Left forelimb (tissue), 1 donor: Measurements from ENCODE around the gene PRKN.
"Not testable (repeated sequence)": the region's sequence is repeated elsewhere in the genome, so short reads cannot be mapped to it uniquely, and the experiment has no call there.

ENCODE experiments used
- DNase-seq: peaks from one replicate; pipeline ENCODE4 v3.0.0-alpha.2; 2018; ENCODE audit warnings: low spot score

PRKN gene

GRCh38 chr6:162532283-162533008, 195.1 kb downstream of the PRKN start:
- no peak for DNase-seq

DNA sequence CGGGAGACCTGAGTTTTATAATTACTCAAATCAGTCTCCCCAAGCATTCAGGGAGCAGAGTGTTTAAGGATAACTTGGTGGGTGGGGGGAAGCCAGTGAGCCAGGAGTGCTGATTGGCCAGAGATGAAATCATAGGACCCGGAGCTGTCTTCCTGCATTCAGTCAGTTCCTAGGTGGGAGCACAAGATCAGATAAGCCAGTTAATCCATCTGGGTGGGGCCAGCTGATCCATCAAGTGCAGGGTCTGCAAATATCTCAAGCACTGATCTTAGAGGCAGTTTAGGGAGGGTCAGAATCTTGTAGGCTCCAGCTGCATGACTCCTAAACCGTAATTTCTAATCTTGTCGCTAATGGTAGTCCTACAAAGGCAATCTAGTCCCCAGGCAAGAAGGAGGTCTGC, 196.2 kb downstream of the PRKN start:
- not testable (repeated sequence) for DNase-seq

DNA sequence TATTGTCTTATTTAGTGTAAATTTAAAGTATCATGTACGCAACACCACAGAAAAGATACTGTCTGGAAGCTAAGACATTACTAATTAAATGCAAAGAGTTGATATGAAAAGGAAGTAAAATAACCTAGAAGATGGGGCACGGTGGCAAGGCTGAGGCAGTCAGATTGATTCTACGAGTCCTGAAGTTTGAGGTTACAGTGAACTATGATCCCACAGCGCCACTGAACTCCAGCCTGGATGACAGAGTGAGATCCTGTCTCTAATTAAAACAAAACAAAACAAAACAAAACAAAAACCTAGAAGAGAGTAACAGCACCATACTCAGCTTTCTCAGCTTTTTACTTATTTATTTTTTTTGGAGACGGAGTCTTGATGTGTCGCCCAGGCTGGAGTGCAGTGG, 199.0 kb downstream of the PRKN start:
- no peak for DNase-seq

DNA sequence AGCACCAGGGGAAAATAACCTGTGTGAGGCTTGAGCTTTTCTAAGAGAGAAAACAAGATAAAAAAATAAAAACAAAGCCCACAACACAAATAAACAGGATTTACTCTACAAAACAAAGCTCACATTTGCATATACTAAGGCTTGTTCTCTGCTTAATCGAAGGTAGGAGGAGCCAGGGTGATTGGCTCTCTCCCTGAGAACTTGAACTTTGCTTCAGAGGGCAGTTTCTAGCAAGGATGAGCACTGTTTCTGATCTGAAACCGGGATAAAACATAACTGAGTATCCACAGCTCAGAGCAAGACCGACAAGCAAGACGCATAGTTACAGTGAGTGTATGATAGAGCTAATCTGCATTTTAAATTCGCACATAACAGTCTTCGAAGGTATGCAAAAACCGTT, 200.6 kb downstream of the PRKN start:
- DNase-seq = no peak

- DNase-seq = peak; percentile 76
These were observed 202.4 kb downstream of the PRKN start for GRCh38 chr6:162525181-162525580.

- DNase-seq = no peak
These were observed 214.8 kb downstream of the PRKN start for GRCh38 chr6:162512744-162513143.

- no peak for DNase-seq
These were observed 230.2 kb downstream of the PRKN start for GRCh38 chr6:162497389-162497788.

DNA sequence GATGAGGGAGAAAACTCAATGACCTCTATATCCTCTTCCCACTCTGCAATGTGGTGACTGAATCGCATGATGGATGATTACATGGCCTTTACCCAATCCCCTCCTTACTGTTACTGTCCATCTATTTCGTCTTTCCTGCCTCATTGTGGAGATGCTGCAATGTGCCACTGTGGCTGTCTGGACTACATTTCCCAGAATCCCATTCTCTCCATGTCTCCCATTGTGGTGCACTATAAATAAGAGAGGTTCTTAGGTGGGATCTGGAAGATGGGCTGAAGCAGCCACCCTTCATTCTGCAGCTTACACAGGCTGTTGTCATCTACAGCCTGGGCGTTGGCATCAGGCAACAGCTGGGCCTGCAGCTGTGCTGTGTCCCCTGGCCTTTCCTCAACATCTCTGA, 233.6 kb downstream of the PRKN start:
- no peak for DNase-seq

DNA sequence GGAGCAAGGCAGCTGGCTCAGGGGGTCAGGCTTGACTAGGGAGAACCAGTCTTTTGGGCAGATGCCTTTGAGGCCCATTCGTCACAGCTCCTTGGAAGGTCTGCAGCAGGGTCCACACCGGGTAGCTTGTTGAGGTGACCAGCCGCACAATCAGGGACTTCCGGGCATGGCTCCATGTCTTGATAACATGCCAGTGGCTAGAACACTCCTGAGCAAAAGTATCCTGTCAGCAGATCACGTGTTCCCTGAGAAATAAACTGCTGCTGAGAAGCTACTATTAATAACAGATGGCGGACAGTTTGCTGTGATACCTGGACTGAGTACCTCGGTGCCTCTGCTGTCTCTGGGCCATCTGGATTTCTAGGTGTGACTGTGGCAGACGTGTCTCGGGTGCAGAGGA, 235.9 kb downstream of the PRKN start:
- no peak for DNase-seq

- no peak for DNase-seq
These were observed 238.2 kb downstream of the PRKN start for GRCh38 chr6:162489101-162489976.

GRCh38 chr6:162488444-162488843, 239.1 kb downstream of the PRKN start:
- no peak for DNase-seq

DNA sequence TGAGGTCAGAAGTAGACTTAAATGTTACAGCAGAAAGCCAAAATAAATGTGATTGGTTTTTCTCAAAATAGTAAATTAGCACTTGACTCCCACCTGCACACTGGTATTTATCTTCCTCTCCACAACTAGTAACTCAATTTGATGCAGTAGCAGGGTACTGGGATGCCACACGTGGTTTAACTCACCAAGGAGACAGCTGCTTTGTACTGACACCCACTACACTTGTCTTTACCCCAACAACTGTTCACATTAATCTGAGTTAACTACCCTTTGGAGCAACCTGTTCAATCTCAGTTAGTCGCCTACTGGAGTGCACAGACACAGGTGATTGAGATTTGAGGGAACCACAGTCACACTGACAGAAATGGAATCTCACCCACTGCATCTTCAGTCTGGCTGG, 242.1 kb downstream of the PRKN start:
- no peak for DNase-seq

GRCh38 chr6:162481938-162482337, 245.6 kb downstream of the PRKN start:
- no peak for DNase-seq

- DNase-seq = no peak
These were observed 246.2 kb downstream of the PRKN start for GRCh38 chr6:162481320-162481719.

DNA sequence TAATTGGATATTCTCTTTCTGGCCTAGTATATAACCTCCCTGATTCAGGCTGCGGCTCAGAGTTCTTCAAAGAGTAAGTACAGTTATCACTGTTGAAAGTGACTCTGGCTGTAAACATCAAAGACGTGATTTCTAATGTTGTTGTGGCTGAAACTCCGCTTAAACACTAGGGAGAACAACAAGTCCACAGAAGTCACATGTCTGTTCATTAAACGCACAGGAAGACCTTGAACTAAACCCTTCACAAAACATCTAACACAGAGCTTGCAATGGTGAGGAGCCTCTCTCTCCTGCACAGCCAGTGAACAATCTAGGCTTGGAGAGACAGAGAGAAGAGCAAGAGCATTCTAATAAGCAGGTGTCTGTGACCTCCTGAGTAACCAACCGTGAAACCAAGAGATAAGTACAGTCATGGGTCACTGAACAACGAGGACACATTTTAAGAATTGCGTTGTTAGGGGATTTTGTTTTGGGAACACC, 249.3 kb downstream of the PRKN start:
- no peak for DNase-seq

DNA sequence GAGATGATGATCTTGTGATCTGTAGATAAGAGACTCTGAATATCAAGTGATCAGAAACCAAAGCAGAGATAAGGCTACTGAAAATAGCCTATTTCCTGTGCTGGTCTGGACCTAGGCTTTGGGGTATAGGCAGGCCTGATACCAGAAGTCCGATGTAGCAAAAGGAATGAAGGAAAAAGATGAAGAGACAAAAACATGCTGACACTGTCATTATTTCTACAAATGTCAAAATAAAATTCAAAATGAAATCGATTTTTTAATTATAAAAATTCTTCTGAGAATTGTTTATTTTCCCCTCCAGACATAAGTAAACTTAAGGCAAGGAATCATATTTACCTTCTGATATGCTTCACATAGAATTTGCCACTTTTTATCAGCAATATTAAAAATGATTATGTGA, 252.8 kb downstream of the PRKN start:
- no peak for DNase-seq

DNA sequence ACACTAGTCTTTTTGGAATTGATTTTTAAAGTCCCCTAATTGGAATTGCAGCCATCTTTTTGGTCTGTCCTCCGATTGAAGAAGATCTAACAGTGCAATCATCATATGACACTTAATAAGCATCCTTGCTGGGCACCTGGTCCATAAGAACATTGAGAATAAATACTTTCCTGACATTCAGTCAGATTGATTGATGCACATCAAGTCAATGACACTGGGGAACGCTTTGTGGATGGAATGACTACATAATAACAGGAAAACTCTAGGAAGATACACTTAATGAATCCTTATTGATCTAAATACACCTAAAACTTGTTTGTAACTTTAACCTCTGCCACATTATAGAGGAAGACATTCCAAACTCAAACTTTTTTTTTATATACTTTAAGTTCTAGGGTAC, 255.7 kb downstream of the PRKN start:
- DNase-seq = no peak

- no peak for DNase-seq
These were observed 259.2 kb downstream of the PRKN start for GRCh38 chr6:162468326-162468725.

GRCh38 chr6:162467679-162468078, 259.9 kb downstream of the PRKN start:
- no peak for DNase-seq

DNA sequence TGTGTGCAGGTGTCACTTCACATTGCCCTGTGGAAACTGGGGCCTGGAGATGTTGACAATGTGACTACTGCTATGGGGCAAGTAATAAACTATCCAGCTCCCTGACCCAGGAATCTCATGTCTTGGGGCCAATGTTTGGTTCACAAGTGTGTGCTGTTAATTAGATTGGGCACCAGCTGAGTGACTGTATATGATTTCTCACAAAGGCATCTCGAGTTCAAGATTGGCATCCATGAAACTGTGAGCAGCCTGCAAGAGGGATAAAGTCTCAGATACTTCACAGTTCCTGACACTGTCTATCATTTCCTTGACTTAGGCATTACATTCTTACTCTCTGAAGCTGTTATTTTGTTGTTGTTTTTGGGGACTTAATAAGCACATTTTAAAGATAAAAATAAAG, 264.0 kb downstream of the PRKN start:
- no peak for DNase-seq

- DNase-seq = no peak
These were observed 267.6 kb downstream of the PRKN start for GRCh38 chr6:162459985-162460384.

DNA sequence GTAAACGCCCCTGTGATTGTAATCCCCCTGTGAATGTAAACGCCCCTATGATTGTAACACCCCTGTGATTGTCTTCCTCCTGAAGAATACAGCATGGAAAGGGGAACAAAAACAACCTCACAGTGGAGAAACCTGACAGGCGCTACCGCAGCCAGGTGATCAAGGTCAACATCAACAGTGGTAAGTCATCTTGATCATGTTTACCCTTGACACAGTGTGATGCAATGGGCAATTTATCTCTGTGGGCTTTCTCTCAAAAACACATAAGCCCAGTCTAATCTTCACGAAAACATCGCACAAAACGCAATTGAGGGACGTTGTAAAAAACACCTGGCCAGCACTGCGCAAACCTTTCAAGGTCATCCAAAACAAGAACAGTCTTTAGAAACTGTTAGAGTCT, 277.2 kb downstream of the PRKN start:
- no peak for DNase-seq

DNA sequence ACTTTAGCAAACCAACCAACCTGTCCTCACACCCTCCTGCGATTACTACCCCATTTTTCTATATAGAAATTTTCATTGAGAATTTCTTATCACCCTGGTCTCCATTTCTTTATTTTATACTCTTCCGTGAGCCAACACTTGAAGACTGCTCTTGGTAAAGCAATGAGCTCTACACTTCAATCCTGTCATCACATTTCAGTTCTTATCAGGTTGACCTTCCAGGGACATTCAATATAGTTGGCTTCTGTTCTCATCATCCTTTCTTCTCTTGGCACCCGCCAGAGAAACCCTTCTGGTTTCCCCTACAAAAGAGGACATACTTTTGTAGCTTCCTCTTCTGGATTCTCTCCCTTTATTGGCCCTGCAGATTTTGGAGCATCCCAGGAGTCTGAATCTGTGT, 279.3 kb downstream of the PRKN start:
- DNase-seq = no peak
